Mesangial cell (primary cell): ENCODE measurements around the gene LUZP2. TPM values are rescaled to one million over a fixed set of nuclear protein-coding genes. Genes with fewer than 3 reads are reported as not detected.

ENCODE experiments used
- total RNA-seq: library from RNA; depleted of rRNA; stranded (reverse); fragments of >200 nt; gene quantifications from 2 replicates; pipeline ENCODE4 v1.2.3, GENCODE V29; 2015

Gene LUZP2
- under 0.01 and 0.13 TPM in 2 replicates for total RNA-seq

DNA sequence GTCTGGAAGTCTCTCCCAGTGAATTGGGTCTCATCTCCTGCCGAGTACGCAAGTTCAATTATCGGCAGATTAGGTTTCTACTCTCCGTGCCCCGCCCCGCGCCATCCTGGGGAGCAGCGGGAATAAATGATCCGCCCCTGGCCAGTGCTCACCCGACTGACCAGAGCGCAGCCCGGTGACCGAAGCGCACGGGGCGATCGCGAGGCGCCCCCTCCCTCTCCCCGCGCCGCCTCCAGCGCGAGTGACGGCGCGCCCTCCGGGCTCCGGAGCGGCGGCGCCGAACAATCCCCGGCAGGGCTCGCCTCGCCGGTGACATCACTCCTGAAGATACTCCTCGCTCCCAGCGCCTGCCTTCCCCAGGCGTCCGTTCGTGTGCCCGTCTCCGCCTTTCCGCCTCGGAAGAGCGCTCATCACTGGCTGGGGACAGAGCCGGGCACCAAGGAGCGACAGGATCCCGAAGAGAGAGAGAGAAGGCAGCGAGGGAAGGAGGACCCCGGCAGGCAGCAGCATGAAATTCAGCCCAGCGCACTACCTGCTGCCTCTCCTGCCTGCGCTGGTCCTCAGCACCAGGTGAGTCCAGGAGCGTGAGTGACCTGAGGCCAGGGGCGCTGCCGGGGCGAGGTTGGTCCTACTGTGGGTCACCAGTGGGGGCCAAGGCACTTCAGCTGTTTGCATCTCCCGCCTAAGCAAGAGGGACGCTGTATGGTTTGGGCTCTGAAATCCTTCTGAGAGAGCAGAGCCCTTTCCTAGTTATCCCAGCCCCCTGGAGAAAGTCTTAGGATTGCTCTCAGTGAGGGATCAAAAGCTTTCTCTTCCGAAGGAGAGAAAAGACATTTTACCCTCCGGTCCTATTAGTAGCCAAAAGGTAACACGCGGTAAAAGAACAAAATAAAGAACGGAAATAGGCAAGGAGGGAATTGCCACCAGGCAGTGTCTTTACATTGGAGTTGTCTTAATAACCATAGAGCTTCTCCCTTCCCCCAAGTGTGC is at the start of gene LUZP2:
Gene LUZP2 (plus strand): TSS at position 318 of the 990 bp plus-strand sequence.

